ENCODE data around the gene DNAI2. TPM values are rescaled to one million over a fixed set of nuclear protein-coding genes. Genes with fewer than 3 reads are reported as not detected.

Gene DNAI2
- total RNA-seq, 1 donor from 2014 or later: not detected

DNA sequence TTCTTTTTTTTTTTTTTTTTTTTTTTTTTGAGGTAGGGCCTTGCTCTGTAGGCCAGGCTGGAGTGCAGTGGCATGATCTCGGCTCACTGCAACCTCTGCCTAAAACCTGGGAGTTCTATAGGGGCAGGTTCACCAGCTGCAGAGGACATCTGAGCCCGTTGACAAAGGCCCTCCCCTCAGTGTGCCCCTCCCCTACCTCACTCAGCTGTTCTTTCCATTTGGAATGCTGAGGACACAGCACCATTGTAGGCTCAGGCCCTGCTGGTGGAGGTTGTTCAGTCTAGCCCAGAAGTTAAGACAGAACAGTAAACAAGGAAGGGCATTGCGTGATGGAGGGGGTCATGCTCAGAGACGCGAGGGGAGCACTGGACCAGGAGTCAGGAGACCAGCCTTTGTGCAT lies 30.1 kb downstream of the DNAI2 start:
- no peak for DNase-seq (ENCODE audit: low read depth, low spot score)

DNA sequence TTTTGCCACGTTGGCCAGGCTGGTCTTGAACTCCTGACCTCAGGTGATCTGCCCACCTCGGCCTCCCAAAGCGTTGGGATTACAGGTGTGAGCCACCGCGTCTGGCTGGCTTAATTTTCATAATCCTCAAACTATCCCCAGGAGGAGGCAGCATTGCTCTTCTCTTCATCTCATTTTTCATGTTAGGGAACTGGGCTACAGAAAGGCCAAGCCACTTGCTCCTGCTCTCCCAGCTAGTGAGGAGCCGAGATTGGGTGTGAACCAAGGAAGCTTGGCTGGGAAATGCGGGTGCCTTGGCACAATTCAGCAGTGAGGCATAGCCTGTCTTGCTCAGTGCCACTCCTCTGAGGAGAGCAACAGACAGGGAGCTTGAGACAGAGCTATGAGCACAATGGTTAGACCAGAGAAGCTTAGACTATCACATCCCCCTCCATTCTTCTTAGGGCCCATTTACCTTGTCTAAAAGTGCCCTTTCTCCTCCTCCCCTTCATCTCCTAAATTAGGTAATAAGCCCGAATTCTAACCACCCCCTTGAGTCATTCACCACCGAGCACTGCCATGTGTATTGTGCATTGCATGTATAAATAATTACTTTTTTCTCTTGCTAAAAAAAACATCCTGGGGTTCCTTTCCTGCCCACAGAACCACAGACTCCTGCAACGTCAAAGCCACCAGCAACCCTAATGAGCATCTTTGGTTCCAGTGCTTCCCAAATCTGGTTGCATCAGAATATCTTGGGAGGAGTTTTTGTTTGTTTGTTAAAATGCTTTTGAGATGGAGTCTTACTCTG lies 32.0 kb downstream of the DNAI2 start:
- no peak for DNase-seq (ENCODE audit: low read depth, low spot score)

DNA sequence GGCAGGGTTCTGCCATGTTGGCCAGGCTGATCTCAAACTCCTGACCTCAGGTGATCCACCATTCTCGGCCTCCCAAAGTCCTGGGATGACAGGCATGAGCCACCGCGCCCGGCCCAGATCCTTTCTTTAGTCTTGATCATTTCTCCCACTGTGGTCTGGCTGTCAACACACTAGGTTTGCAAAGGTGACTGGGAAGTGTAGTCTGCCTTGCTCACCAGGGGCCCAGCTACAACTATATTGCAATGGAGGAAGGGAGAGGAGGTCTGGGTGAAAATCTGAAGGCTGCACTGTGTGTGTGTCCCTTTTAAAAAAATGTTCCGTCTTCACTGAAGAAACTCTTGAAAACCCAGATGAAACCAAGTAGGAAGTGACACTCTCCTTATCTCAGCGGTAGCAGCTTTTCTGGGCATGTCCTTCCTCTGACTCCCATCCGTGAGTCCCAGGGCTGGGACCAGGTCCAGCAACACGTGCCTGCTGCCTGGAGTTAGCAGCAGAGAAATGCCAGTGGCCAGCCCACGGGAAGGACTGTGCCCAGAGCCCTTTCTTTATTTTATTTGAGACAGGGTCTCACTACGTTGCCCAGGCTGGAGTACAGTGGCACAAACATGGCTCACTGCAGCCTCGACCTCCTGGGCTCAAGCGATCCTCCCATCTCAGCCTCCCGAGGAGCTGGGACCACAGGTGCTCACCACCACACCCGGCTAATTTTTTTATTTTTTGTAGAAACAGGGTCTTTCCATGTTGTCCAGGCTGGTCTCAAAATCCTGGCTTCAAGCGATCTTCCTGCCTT lies 34.1 kb downstream of the DNAI2 start:
- peak; percentile 68 for DNase-seq (ENCODE audit: low read depth, low spot score)

DNA sequence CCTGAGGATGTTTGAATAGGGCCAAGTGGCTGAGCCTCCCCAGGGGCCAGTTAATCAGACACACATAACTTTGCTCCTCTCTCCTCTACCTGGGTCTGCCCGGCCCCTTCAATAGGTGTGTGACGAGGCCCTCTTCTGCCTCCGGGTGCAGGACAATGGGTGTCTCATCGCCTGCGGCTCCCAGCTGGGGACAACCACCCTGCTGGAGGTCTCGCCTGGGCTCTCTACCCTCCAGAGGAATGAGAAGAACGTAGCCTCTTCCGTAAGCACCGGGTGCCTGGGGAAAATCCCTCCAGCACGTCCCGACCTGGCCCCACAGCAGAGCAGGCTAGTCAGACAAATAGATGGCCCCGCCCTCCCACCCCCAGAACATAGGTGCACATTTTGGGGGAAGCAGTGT lies 35.9 kb downstream of the DNAI2 start:
- no peak for DNase-seq (ENCODE audit: low read depth, low spot score)

DNA sequence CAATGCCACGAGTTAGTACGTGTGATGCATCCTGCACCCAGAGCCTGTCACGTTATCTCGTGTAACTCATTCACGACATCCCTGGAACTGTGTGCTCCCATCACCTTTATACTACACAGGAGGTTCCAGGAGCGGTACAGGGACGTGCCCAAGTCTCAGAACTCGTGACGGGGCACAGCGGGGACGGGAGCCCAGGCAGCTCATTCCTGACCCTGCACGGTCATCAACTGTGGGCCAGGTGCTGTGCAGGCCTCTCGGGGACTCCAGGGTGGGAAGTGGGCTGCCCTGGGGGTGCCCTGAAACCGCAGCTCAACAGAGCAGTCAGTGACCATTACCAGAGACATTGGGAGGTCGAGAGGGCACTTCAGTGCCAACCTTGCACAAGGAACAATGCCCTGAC lies 40.8 kb downstream of the DNAI2 start:
- DNase-seq (ENCODE audit: low read depth, low spot score): no peak

DNA sequence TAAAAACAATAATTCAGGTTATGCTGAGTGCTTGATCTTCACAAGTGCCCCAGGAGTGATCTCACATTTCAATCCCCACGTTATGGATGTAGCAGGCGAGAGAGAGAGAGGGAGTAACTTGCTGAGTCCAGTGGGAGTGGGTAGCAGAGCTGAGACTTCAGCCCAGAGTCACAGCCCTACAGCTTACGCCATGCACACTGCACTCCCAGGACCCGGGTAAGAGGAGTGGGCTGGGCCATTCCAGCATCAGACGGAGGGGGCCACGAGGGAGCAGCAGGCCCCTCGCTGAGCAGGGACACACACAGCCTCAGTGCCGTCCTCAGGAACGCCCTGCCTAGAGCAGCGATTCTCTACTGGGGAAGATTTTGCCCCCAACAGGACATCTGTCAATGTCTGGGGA lies 42.2 kb downstream of the DNAI2 start:
- DNase-seq (ENCODE audit: low read depth, low spot score): no peak

DNA sequence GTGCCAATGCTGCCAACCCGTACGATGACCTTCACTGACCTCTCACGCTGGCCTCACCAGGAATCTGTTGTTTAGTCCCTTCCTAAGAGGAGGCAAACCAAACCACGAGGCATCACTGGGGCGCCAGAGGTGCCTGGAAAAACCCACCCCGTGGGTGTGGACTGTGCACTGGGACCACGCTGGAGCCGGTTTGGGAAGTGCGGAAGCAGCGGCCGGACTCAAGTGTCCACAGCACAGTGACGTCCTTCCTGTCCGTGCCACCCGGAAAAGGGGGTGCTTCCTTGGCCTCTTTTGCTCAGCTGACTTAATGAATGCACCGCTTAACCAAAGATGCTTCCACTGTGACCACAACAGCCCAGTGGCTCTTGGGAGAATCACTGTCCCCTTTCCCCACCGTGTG lies 43.0 kb downstream of the DNAI2 start:
- no peak for DNase-seq (ENCODE audit: low read depth, low spot score)

DNA sequence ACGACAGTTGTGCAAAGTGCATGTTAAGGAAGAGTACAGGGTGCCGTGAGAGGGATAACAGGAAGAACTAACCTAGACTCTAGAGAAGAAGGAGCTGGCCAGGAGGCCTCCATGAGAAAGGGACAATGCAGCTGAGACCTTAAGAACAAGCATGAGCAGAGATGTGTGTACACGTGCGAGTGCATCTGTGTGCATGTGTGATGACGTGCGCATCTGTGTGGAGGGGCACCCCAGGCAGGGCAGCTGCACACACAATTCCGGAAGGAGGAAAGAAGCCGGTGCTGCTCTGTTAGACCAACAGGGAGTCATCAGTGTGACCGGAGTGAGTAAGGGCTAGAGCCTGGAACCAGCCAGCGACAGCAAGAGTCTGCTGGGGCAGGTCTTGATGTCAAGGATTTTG lies 44.4 kb downstream of the DNAI2 start:
- no peak for DNase-seq (ENCODE audit: low read depth, low spot score)

DNA sequence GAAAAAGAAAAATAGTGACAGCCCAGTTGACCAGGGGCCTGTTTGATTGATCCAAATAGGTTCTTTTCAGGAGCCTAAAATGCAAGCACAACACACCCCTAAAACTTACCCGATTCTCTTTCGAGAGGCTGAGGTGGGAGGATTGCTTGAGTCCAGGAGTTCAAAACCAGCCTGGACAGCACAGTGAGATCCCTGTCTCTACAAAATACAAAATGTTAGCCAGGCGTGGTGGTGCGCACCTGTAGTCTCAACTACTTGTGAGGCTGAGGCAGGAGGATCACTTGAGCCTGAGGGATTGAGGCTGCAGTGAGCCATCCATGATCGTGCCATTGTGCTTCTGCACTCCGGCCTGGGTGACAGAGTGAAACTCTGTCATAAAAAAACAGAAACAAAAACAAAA lies 50.5 kb downstream of the DNAI2 start:
- no peak for DNase-seq (ENCODE audit: low read depth, low spot score)

DNA sequence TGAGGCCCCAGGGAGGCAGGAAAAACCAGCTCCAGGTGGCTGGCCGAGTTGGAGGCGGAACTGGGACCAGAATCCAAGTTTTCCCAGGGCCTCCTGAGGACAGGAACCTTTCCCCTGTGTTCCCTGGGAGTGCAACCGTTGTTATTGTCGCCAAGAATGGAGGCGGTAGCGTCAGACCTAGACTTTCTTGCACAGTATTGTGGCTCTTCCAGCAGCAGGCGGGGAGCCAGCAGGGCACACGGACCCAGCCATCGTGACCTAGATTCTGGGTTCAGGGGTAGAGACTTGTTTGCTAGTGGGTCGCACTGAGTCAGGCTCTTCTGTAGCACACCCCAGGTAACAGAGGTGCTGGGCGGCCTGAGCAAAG lies 51.3 kb downstream of the DNAI2 start:
- DNase-seq (ENCODE audit: low read depth, low spot score): no peak

DNA sequence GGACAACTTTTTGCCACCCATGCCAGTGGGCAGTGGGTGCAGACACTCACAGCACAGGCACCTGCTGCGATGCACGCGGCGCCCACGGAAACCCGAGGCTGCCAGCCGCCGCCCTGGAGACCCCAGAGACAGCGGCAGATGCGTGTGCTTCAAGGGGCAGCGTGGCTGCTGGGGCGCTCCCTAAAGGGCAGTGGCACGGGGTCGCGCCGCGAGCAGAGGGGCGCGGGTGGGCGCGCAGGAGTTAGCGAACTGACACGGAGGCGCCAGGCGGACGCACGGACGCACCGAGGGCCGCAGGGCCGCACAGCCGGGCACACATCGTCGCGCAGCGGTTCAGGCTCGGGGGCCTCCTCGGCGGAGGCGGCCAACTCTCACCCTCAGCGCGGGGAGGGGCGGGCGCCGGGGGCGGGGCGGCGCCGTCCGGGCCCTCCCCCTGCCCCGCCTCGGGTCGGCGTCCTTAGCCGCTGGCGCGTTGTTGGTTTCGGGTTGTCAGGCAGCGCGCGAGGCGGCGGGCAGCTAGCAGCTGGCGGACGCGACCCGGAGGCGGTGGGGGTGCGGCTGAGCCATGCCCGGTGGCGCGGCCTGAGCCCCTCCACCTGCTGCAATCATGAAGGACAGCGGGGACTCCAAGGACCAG lies 51.8 kb downstream of the DNAI2 start, which contains the start of gene KIF19:
TSS of gene KIF19 (plus strand) at position 484 of the 637 bp plus-strand sequence. CDS start at position 608, 124 bp downstream.
- no peak for DNase-seq (ENCODE audit: low read depth, low spot score)

DNA sequence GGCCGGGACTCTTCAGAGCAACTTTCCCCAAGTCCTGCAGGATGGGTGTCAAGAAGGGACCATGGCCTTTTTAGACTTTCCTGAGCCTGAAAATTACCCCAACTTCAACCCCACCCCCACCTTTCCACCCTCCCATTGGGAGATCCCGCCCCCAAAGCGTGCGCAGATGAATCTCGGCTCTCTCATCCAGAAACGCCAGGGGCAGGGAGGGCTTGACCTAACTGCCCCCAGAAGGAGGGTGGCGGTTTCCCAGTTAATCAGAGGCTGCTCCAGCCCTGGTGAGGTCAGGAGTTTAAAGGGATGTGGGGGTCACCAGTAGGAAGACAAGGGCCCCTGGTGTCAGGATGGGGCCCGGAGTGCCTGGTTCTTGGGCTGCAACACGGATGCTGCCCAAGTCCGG lies 52.5 kb downstream of the DNAI2 start:
- DNase-seq (ENCODE audit: low read depth, low spot score): no peak

DNA sequence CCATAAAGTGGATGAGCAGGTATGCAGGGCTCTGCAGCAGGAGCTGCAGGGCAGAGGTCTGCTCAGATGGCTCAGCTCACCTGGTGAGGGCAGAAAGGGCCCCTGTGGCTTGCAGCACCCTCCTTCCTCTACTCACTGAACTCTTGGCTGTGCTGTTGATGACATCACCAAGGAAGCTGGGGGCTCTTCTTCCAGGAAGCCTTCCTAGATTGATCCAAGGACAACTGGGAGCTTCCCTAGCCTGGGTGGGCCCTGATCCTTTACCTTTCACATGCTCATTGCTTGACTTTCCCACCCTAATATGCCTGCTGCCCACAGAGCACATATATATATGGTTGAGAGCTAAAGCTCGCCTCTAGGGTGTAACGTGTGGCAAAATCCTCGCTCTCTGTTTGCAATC lies 54.5 kb downstream of the DNAI2 start:
- DNase-seq (ENCODE audit: low read depth, low spot score): no peak

DNA sequence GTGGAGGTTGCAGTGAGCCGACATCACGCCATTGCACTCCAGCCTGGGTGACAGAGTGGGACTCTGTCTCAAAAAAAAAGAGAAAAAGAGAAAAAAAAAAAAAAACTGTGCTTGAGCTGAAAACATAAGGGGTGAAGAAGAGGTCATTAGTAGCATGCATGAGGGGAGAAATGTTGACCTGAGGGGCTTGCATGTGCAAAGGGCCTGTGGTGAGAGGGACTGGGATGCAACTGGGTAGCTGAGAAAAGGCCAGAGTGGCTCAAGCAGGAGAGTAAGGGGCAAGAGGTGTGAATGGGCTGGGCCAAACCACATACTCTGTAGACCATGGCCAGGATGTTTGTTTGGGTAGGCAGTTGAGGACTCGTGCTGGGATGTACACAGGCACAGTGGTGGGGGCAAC lies 55.3 kb downstream of the DNAI2 start:
- DNase-seq (ENCODE audit: low read depth, low spot score): no peak

DNA sequence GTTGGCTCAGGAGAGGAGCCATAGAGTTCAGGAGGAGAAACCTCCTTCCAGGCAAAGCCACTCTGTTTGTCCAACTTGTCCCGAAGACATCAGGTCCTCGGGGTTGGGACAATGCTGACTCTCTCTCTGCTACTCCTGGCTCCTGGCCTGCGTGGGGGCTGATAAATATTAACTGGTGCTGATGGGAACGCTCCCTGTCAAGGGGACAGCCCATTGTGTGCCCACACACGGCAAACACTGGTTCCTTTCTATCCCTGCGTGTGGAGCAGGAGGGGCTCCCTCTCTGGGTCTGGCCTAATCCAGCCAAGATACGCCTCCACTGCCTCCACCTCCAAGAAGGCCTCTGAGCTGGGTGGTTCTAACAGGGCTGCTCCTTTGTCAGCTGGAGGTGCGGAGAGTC lies 56.4 kb downstream of the DNAI2 start:
- DNase-seq (ENCODE audit: low read depth, low spot score): no peak

DNA sequence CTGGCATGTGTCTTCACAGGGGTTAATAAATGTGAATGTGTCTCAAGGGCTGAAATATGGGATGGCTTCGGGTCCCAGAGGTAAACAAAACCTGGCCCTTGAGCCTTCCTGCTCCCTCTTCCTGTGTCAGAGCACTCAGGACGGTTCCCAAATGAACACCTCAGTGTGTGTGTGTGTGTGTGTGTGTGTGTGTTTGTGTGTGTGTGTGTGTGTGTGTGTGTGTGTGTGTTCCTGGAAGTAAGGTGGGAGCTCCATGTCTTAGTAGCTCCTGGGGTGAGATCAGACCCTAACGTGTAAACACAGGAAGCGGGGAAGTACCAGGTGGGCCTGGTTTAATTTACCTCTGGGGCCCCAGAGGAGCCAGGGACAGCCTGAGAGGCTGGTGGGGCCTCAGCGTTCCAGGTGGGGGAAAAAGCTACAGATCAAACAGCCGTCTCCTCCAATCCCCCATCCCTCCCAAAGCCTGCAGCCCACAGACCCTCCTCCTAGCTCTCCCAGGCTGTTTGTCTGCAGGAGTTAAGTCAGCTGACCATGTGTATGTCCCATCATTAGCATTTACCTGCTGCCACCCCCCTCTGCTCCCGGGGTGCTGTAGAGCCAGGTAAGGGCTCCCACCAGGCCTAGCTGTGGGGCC lies 58.1 kb downstream of the DNAI2 start:
- no peak for DNase-seq (ENCODE audit: low read depth, low spot score)

DNA sequence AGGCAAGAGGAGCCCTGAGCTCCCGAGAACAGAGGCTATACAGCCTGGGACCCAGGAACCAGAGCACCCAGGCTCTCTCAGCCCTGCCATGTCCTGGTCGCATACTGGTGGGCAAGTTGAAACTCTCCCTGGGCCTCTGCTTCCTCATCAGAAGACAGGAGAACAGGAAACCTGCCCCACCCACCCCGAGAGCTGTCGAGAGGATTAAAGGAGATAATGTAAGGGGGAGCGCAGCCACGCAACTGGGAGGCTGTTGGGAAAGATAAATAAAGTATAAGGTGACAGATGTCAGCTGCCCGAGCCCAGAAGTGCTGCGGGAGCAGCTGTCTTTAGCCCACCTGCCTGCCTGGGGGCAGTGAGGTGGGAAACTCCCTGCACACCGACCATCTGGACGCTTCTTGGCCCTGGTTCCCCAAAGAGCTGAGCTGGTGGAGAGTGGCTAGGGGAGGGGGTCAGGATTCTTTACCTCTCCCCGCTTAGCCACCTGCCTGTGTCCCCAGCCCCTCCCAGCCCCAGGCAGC lies 58.8 kb downstream of the DNAI2 start:
- DNase-seq (ENCODE audit: low read depth, low spot score): no peak

DNA sequence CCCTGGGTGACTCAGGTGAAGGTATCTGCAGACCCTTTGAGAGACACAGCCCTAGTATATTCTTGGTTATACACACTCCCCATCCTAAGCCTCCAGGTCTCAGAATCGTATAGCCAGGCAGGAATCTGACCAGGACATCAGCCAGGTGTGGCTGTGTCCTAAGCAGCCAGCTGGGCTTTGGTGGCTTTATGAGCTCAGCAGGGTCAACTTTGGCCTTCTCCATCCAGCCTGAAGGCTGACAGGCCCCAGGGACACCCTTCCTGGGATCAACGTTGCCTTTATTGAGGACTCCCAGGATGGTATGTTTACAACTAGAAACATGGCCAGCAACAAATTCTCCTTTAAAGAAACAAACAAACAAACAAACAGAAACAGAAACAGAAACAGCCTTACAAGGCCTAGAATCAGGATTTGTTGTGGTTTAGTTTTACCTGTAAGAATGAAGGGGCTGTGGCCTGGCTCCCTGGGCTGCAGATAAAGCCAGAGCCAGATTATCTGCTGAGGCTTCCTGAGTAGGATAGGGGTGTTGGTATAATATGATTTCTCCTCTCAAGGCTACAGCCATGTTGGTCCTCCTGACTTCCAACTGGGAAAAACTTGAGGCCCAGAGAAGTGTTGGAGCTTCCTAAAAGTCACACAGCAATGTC lies 60.5 kb downstream of the DNAI2 start:
- no peak for DNase-seq (ENCODE audit: low read depth, low spot score)

DNA sequence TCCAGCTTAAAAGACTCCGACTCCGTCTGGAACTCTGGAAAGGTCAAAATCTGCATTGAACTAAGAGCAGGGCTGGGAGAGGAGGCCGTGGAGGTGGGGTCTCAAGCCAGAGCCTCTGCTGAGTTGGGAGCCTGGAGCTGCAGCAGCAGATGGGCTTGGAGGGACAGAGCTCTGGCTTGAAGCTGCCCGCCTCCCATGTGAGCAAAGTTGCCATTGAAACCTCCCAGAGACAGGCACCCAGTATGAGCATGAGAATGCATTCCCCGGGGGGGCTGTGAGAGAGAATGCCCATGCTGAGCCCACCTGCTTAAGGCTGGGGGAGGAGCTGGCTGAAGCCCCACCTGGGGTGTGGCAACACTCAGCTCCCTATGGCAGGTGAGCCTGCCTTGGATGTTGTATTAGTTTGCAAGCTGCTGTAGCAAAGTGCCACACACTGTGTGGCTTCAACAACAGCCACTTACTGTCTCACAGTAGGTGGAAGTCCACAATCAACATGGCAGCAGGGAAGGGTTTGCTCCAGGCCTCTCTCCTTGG lies 61.6 kb downstream of the DNAI2 start:
- DNase-seq (ENCODE audit: low read depth, low spot score): no peak

DNA sequence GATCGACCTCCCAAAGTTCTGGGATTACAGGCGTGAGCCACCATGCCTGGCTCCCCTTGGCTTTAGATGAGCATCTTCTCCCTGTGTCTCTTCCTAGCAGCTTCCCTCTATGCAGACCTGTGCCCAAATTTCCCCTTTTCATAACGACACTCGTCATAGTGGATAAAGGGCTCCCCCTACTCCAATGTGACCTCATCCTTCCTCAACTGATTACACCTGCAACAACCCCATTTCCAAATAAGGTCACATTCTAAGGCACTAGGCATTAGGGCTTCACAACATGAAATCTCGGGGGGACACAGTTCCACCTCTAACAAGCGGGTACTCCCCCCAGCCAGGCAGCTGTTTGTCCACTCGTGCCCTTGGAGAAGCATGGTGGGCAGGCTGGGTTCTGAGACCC lies 62.3 kb downstream of the DNAI2 start:
- DNase-seq (ENCODE audit: low read depth, low spot score): no peak

Data from pulmonary artery endothelial cell (primary cell).